ENCODE results near the gene PANK2. TPM values are rescaled to one million over a fixed set of nuclear protein-coding genes. Genes with fewer than 3 reads are reported as not detected.

PANK2 gene
- total RNA-seq, 4 donors from 2014 or later = 22.9 to 48.7 (median 38.2) TPM

DNA sequence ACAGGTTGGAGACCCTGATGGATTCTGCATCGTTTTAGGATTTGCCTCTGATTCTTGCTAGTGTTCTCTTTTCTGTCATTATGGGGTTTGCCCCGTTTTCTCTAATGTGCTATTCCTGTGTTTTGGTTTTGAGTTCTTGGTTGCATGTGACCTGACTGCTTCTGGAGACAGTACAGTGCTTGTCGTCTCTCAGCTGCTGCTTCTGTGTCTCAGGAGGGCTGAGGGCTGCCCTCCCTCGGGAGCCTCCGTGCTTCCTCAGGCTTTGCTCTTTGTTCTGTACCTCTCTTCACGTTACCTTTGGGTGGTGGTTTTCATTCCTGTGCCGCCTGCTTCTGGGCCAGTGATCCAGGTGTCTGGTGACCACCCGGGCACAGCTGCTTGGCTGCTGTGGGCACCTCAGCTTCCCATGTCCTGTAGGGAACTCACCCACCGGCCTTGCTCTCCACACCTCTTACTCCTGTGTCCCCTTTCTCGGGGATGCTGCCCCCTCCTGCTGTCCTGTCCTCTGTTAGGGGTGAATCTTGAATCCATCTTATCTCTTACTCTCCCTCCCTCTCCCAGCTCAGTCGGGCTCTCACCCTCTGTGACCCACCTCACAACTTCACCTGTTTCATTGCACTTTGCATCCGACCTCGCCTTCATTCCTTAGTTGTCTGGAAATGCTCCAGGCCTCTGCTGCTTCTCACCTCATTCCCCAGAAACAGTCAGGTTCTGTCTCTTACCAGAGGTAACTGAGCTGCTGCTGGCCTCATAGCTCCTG lies 33.2 kb downstream of the PANK2 start:
- no peak for DNase-seq
- in situ Hi-C loops (cut with MboI; ENCODE audit: low pct_ligation_motif_present in 1 of 4, low pct_unique_long_range_greater_than_20kb in 1 of 4, low sequenced_read_pairs in 3 of 4) (loop anchor here in 1 of 4 donors (25.0 kb wide), 1 partner anchor 165 kb away; no protein-coding TSS in a partner anchor), intact Hi-C loops (cut with DNase I; ENCODE audit: low total_unique reads) (no loop called here)
- Histone ChIP-seq H3K4me3 (no peak overlapping the region), H3K36me3 (peaks cover 0 to 41% (median 7%) of the 10 kb centered on the region in 4 donors), H3K27ac (no peak overlapping the region), H3K9me3 (no peaks in the 10 kb centered on the region), H3K27me3 (no peaks in the 10 kb centered on the region), H3K4me1 (peaks cover 0 to 7% (median 3%) of the 10 kb centered on the region in 4 donors)
- TF ChIP-seq POLR2A (IDR thresholded peaks at IDR 0.05) (no peak), POLR2AphosphoS5 (IDR thresholded peaks at IDR 0.05) (no peak), EP300 (IDR thresholded peaks at IDR 0.05; ENCODE audit: low read depth) (no peak)
- TF ChIP-seq, protein P1, sequence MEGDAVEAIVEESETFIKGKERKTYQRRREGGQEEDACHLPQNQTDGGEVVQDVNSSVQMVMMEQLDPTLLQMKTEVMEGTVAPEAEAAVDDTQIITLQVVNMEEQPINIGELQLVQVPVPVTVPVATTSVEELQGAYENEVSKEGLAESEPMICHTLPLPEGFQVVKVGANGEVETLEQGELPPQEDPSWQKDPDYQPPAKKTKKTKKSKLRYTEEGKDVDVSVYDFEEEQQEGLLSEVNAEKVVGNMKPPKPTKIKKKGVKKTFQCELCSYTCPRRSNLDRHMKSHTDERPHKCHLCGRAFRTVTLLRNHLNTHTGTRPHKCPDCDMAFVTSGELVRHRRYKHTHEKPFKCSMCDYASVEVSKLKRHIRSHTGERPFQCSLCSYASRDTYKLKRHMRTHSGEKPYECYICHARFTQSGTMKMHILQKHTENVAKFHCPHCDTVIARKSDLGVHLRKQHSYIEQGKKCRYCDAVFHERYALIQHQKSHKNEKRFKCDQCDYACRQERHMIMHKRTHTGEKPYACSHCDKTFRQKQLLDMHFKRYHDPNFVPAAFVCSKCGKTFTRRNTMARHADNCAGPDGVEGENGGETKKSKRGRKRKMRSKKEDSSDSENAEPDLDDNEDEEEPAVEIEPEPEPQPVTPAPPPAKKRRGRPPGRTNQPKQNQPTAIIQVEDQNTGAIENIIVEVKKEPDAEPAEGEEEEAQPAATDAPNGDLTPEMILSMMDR (IDR thresholded peaks at IDR 0.05) = no peak
- WGBS, 2 donors (ENCODE audit: low coverage in 1 of 2) = 72 to 73% methylated on average over 5 to 13 of the region's 13 CpGs

DNA sequence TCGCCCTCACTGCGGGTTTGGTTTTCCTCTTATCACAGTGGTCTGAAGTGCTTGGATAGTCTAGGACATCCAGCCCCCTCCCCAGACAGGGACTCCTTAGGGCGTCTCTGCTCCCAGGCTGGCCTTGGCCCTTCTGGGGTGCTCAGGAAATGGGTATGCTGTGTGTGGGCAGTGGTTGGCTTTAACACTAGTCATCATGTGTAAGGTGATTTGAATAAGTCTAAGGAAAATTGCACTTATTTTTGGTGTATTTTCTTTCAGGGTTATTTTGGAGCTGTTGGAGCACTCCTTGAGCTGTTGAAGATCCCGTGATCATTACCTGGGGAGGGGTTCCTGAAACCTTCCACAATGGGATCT lies 33.8 kb downstream of the PANK2 start:
- 92 to 100% methylated on average over 1 to 4 of the region's 4 CpGs for WGBS, 2 donors (ENCODE audit: low coverage in 1 of 2)
- intact Hi-C loops (cut with DNase I; ENCODE audit: low total_unique reads) = no loop called here

GRCh38 chr20:3923818-3924217 lies 34.6 kb downstream of the PANK2 start:
- Histone ChIP-seq H3K4me1 (peaks cover 0 to 13% (median 6%) of the 10 kb centered on the region in 4 donors), H3K27me3 (no peaks in the 10 kb centered on the region), H3K27ac (no peak overlapping the region), H3K4me3 (no peak overlapping the region), H3K9me3 (no peaks in the 10 kb centered on the region), H3K36me3 (peaks cover 0 to 34% (median 3%) of the 10 kb centered on the region in 4 donors)
- in situ Hi-C loops (cut with MboI; ENCODE audit: low pct_ligation_motif_present in 1 of 4, low pct_unique_long_range_greater_than_20kb in 1 of 4, low sequenced_read_pairs in 3 of 4) = loop anchor here in 1 of 4 donors (25.0 kb wide), 1 partner anchor 163 kb away; no protein-coding TSS in a partner anchor
- intact Hi-C loops (cut with DNase I; ENCODE audit: low total_unique reads) = no loop called here
- TF ChIP-seq EP300 (IDR thresholded peaks at IDR 0.05; ENCODE audit: low read depth) (no peak), POLR2A (IDR thresholded peaks at IDR 0.05) (no peak), POLR2AphosphoS5 (IDR thresholded peaks at IDR 0.05) (no peak)
- TF ChIP-seq, protein P1 (IDR thresholded peaks at IDR 0.05) = no peak
- WGBS, 2 donors (ENCODE audit: low coverage in 1 of 2) = 82% methylated on average over 2 of the region's 2 CpGs; no CpG with 5 or more reads in 1 of the 2 donors
- no peak for DNase-seq

More for the DNA sequence above, 33.8 kb downstream of the PANK2 start:
- in situ Hi-C loops (cut with MboI; ENCODE audit: low pct_ligation_motif_present in 1 of 4, low pct_unique_long_range_greater_than_20kb in 1 of 4, low sequenced_read_pairs in 3 of 4) = loop anchor here in 1 of 4 donors (25.0 kb wide), 1 partner anchor 164 kb away; no protein-coding TSS in a partner anchor
- Histone ChIP-seq H3K4me3 (no peak overlapping the region), H3K4me1 (peaks cover 0 to 13% (median 4%) of the 10 kb centered on the region in 4 donors), H3K36me3 (peaks cover 0 to 41% (median 7%) of the 10 kb centered on the region in 4 donors), H3K9me3 (no peaks in the 10 kb centered on the region), H3K27me3 (no peaks in the 10 kb centered on the region), H3K27ac (no peak overlapping the region)
- no peak for DNase-seq
- TF ChIP-seq EP300 (IDR thresholded peaks at IDR 0.05; ENCODE audit: low read depth) = no peak
- TF ChIP-seq POLR2A (IDR thresholded peaks at IDR 0.05) = no peak
- TF ChIP-seq POLR2AphosphoS5 (IDR thresholded peaks at IDR 0.05) = no peak
- TF ChIP-seq, protein P1 (IDR thresholded peaks at IDR 0.05) = no peak

DNA sequence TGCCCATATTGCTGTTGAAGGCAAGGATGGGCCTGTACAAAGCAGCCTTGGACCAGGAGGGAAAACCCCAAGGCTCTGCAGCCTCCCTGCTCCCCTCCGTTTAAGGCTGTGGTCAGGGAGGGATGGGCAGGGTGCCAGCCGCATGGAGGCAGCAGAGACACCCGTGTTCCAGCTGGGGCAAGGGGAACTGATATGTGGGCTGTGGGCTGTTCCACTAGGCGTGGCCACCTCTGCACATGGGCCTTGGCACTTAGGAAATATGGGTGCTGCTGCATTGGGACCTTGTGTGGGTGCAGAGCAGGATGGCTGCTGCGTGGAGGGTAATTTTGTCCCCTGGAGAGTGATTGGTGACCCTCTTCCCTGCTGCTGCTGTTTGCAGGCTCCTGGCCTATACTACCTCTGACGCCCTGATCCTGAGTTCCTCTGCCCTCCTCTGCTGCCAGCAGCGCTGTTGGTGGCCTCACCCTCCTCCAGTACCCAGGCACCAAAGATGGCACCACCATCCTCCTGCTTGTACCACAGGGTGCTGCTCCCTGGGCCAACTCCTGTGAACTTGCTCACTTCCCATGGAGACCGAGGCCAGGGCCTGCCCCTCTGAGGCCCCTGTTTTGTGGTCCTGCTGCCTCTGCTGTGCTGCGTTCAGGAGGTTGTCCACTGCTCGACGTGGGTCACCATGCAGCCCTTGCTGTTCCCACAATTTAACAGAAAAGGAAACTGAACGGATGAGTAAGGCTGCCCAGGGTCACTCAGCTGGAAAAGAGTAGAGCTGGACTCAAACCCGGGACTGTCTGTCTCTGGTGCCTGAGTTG lies 35.3 kb downstream of the PANK2 start:
- no peak for DNase-seq
- in situ Hi-C loops (cut with MboI; ENCODE audit: low pct_ligation_motif_present in 1 of 4, low pct_unique_long_range_greater_than_20kb in 1 of 4, low sequenced_read_pairs in 3 of 4) = loop anchor here in 1 of 4 donors (25.0 kb wide), 1 partner anchor 163 kb away; no protein-coding TSS in a partner anchor
- H3K4me3 ChIP-seq = no peak overlapping the region
- no peaks in the 10 kb centered on the region for H3K9me3 ChIP-seq
- peaks cover 0 to 31% (median 3%) of the 10 kb centered on the region in 4 donors for H3K36me3 ChIP-seq
- TF ChIP-seq, protein P1 (IDR thresholded peaks at IDR 0.05) = no peak
- no peak for TF ChIP-seq POLR2A (IDR thresholded peaks at IDR 0.05)
- TF ChIP-seq POLR2AphosphoS5 (IDR thresholded peaks at IDR 0.05) = no peak
- TF ChIP-seq EP300 (IDR thresholded peaks at IDR 0.05; ENCODE audit: low read depth) = no peak
- no peaks in the 10 kb centered on the region for H3K27me3 ChIP-seq
- peaks cover 0 to 13% (median 4%) of the 10 kb centered on the region in 4 donors for H3K4me1 ChIP-seq
- H3K27ac ChIP-seq = no peak overlapping the region
- intact Hi-C loops (cut with DNase I; ENCODE audit: low total_unique reads) = no loop called here
- 79% methylated on average over 13 of the region's 13 CpGs; no CpG with 5 or more reads in 1 of the 2 donors for WGBS, 2 donors (ENCODE audit: low coverage in 1 of 2)

Measured in transverse colon (tissue), 4 donors.